Upper lobe of left lung (tissue), 6 donors: ENCODE measurements around the gene ZBTB39. TPM values are rescaled to one million over a fixed set of nuclear protein-coding genes. Genes with fewer than 3 reads are reported as not detected.

Experiments
- ATAC-seq, 2 donors: fragments of 200-7000 bp; cut with Tn5 transposase; one replicate each; pipeline ENCODE4 v1.9.1; 2022; ENCODE audit warnings: mild to moderate bottlenecking in 2 of 2, moderate library complexity in 2 of 2; ENCODE audit not compliant: low FRiP score in 2 of 2
- DNase-seq, 2 donors: peaks; one replicate each; pipeline ENCODE4 v3.0.0-alpha.2; 2019 to 2020
- H3K27ac ChIP-seq, 4 donors: fragments of 200-600 bp; sonication (generic); one replicate each; pipeline ENCODE4 v1.5.1; 2016 to 2019
- H3K27me3 ChIP-seq, 4 donors: fragments of 200-600 bp; sonication (generic); one replicate each; pipeline ENCODE4 v1.5.1; 2017 to 2019
- H3K36me3 ChIP-seq, 4 donors: fragments of 200-600 bp; sonication (generic); one replicate each; pipeline ENCODE4 v1.5.1; 2016 to 2019
- H3K4me1 ChIP-seq, 4 donors: fragments of 200-600 bp; sonication (generic); one replicate each; pipeline ENCODE4 v1.5.1; 2018 to 2019
- H3K4me3 ChIP-seq, 4 donors: fragments of 200-600 bp; sonication (generic); one replicate each; pipeline ENCODE4 v1.5.1; 2017 to 2019; ENCODE audit warnings: mild to moderate bottlenecking in 2 of 4, moderate library complexity in 1 of 4
- H3K9me3 ChIP-seq, 4 donors: fragments of 200-600 bp; sonication (generic); one replicate each; pipeline ENCODE4 v1.5.1; 2018 to 2019
- CTCF ChIP-seq, 6 experiments: fragments of 450-650 bp in 4 of 6; fragments of 200-600 bp in 2 of 6; sonication (generic) in 2 of 6; IDR thresholded peaks; one replicate each; pipeline ENCODE4 v1.5.1; 2016 to 2019; ENCODE audit warnings: antibody characterized with exemption in 6 of 6
- EP300 ChIP-seq, 4 donors: sonication (generic); formaldehyde crosslinking; IDR thresholded peaks; one replicate each; pipeline ENCODE4 v1.5.1; 2017; ENCODE audit warnings: antibody characterized with exemption in 4 of 4, control low read depth in 2 of 4
- POLR2A ChIP-seq, 4 donors: fragments of 450-650 bp; IDR thresholded peaks; one replicate each; pipeline ENCODE4 v1.5.1; 2016 to 2017; ENCODE audit warnings: antibody characterized with exemption in 4 of 4, mild to moderate bottlenecking in 2 of 4
- POLR2AphosphoS5 ChIP-seq, 2 donors: sonication (generic); formaldehyde crosslinking; IDR thresholded peaks; one replicate each; pipeline ENCODE4 v1.5.1; 2017; ENCODE audit warnings: antibody characterized with exemption in 2 of 2
- WGBS, 2 donors: methylation state at CpG; one replicate each; pipeline ENCODE4 v1.1.5; 2017 to 2018; 5-methylcytosine and 5-hydroxymethylcytosine counted together
- total RNA-seq, 6 donors: library from RNA; depleted of rRNA in 4 of 6; stranded (reverse); fragments of >200 nt in 4 of 6; gene quantifications; one replicate each; pipeline versions ENCODE4 v1.1.0 to v1.2.1, GENCODE V29; 2016 to 2021
- donor health status: DM: no; HTN: no; CAD: no; lungs with moderate emphysema.
- donor health status: DM: no; HTN: yes; CAD: no; lungs with severe emphysema.

Gene ZBTB39
- total RNA-seq, 6 donors from 2014 or later, result 3.2 to 9.4 (median 6.2) TPM

- no peak for TF ChIP-seq EP300 (IDR thresholded peaks at IDR 0.05)
- TF ChIP-seq POLR2AphosphoS5 (IDR thresholded peaks at IDR 0.05), result no peak
- no peak for TF ChIP-seq CTCF (IDR thresholded peaks at IDR 0.05)
- TF ChIP-seq POLR2A (IDR thresholded peaks at IDR 0.05), result no peak
- H3K36me3 ChIP-seq, result no peaks in the 10 kb centered on the region
- no peaks in the 10 kb centered on the region for H3K4me1 ChIP-seq
- no peaks in the 10 kb centered on the region for H3K9me3 ChIP-seq
- no peak within 1 kb of the TSS for H3K27ac ChIP-seq
- H3K4me3 ChIP-seq, result no peak within 1 kb of the TSS
- no peaks in the 10 kb centered on the region for H3K27me3 ChIP-seq
- DNase-seq, result no peak
- WGBS, 2 donors, result 51 to 62% methylated on average over 3 to 6 of the region's 6 CpGs
- no peak for ATAC-seq
These were observed 10.0 kb upstream of the ZBTB39 start, which contains the start of gene TAC3 for GRCh38 chr12:57016348-57016747. Gene TAC3 (minus strand): TSS chr12:57016529. CDS start chr12:57015797, 732 bp downstream.

DNA sequence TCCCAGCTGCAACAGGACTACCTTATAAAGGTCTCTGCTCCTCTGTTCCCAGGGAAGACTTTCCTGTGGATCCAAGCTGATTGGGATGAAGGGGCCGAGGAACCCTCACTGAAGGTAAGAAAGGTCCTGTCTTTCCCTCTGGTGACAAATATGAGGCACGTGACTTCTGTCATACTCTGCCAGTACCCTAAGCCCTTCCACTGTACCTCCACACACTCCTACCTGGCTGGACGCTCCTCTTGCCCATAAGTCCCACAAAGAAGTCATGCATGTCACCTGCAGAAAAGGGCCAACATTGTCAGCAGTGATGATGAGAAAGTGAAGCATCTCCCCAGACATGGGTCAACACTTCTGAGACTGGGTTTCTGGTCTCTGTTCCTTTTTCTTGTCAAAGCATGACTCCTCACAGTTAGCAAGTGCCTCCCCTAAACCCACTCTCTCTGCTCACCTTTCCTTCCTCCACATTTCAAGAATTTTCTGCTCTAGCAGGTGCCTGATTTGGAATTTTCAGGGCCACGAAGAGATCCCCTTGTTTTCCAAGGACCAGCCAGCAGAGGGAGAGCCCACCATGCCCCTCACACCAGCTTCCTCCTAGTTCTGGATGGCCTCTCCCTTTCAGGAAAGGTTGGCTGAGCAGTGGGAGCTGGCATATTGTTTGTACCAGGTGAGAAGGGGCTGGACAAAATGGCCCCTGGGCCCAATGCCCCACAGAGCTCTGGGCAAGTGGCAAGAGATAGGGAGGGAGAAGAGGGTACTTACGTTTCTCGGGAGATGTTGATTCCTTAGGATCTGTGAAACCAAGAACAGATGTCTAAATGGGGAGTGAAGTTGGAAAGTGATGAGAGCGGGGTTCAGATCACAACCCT, 6.5 kb upstream of the ZBTB39 start:
- Histone ChIP-seq H3K27ac (no peak overlapping the region), H3K9me3 (no peaks in the 10 kb centered on the region), H3K27me3 (no peaks in the 10 kb centered on the region), H3K4me1 (peaks cover 0 to 6% (median 1%) of the 10 kb centered on the region in 4 donors), H3K4me3 (no peak overlapping the region), H3K36me3 (no peaks in the 10 kb centered on the region)
- ATAC-seq (no peak), DNase-seq (no peak)
- 76 to 78% methylated on average over 7 of the region's 7 CpGs for WGBS, 2 donors
- TF ChIP-seq POLR2AphosphoS5 (IDR thresholded peaks at IDR 0.05) (no peak), EP300 (IDR thresholded peaks at IDR 0.05) (no peak)

DNA sequence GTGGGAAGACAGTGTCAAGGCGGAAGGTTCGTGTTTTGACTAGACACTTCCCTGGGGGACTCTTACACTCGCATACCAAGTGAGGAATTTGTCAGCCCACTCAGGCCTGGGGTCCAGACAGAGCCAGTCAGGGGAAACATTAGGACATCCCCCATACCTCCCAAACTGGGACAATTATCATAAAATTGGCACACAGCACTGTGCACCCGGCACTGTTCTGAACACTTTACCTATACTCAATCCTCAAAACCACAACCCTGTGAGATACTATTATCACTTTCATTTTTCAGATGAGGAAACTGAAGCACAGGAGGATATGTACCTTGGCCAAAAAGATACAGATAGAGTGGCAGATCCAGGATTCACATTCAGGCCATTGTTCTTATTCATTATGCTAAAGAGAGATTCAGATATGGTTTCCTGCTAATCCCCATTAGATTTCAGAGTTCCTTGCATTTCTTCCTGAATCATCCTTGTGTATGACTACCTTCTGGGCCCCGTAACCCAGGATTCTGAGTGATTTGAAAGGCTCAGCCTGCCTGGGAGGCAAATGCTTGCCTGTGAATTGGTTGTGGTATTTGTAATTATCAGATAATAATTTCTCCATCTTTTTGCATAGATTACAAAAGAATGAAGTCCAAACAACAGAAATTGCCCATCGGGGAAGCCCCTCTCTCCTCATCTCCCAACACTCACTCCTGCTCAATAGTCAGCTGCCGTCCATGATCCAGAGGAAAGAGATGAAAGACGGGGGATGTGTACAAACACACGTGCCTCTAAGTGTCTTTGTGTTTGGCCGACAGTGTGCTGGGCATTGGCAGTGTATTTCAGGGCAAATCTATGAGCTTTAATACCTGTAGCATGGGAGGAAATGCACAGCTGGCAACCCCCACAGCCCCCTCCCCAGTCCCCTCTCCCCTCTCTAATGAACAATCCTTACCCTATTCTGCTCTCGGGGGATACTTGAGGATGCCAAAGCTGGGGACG, 5.4 kb upstream of the ZBTB39 start:
- Histone ChIP-seq H3K27ac (no peak overlapping the region), H3K9me3 (no peaks in the 10 kb centered on the region), H3K27me3 (no peaks in the 10 kb centered on the region), H3K4me3 (no peak overlapping the region), H3K4me1 (peaks cover 3 to 13% (median 8%) of the 10 kb centered on the region in 4 donors), H3K36me3 (no peaks in the 10 kb centered on the region)
- TF ChIP-seq EP300 (IDR thresholded peaks at IDR 0.05), result no peak
- TF ChIP-seq POLR2A (IDR thresholded peaks at IDR 0.05), result no peak
- TF ChIP-seq POLR2AphosphoS5 (IDR thresholded peaks at IDR 0.05), result no peak
- TF ChIP-seq CTCF (IDR thresholded peaks at IDR 0.05), result no peak
- no peak for ATAC-seq
- no peak for DNase-seq
- 66 to 77% methylated on average over 12 of the region's 12 CpGs for WGBS, 2 donors

DNA sequence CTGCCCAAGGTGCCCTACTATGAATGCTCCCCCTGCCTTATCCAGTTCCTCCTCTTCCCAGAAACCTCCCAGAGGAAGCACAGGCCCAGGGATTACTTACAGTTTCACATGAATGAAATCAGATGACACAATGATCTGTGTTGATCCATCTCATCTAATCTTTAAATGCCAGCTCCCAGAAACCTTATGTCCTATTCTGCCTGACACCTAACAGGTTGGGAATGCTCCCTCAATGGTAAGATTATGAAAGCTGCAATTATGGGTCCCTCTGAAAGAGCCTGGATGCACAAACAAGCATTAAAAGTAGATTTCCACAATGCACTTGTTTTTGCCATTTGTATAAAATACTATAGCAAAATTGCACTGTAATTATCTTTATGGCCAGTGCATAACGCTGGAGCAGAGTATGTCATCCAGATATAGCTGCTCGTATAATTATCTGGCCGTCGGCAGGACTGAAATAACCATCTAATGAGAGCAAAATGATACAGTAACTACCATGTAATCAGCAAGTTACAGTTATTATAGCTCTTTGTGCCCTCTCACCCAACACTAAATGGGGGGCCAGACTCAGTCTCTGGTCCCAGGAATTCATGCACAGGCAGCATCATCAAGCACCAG, 4.4 kb upstream of the ZBTB39 start:
- H3K4me3 ChIP-seq, result no peak overlapping the region
- ATAC-seq (no peak), DNase-seq (no peak)
- no peaks in the 10 kb centered on the region for H3K36me3 ChIP-seq
- 87 to 91% methylated on average over 4 of the region's 4 CpGs for WGBS, 2 donors
- H3K4me1 ChIP-seq, result peaks cover 6 to 17% (median 12%) of the 10 kb centered on the region in 4 donors
- no peaks in the 10 kb centered on the region for H3K27me3 ChIP-seq
- no peaks in the 10 kb centered on the region for H3K9me3 ChIP-seq
- TF ChIP-seq POLR2AphosphoS5 (IDR thresholded peaks at IDR 0.05) (no peak), POLR2A (IDR thresholded peaks at IDR 0.05) (no peak), CTCF (IDR thresholded peaks at IDR 0.05) (no peak), EP300 (IDR thresholded peaks at IDR 0.05) (no peak)
- no peak overlapping the region for H3K27ac ChIP-seq
